Measurements from ENCODE around the gene AHCYL2. TPM values are rescaled to one million over a fixed set of nuclear protein-coding genes. Genes with fewer than 3 reads are reported as not detected.

Gene AHCYL2
- total RNA-seq, 2 donors from 2014 or later, result 28.3 to 31.4 TPM

DNA sequence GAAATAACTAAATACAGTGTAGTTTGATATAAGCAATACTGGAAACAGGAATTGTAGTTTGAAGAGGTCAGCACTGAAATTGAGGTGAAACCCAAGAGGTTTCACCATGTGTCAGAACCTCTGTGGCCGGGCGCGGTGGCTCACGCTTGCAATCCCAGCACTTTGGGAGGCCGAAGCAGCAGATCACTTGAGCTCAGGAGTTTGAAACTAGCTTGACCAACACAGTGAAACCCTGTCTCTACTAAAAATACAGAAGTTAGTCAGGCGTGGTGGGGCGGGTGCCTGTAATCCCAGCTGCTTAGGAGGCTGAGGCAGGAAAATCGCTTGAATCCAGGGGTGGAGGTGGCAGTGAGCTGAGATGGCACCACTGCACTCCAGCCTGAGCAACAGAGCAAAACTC, 13.7 kb downstream of the AHCYL2 start:
- H3K36me3 ChIP-seq, result no peaks in the 10 kb centered on the region
- ATAC-seq (ENCODE audit: insufficient number of reproducible peaks, low FRiP score, low read depth), result no peak
- H3K27ac ChIP-seq, result no peak overlapping the region
- H3K4me1 ChIP-seq (ENCODE audit: control insufficient read depth in 1 of 2, low read depth in 2 of 2), result no peaks in the 10 kb centered on the region
- TF ChIP-seq, protein P1, sequence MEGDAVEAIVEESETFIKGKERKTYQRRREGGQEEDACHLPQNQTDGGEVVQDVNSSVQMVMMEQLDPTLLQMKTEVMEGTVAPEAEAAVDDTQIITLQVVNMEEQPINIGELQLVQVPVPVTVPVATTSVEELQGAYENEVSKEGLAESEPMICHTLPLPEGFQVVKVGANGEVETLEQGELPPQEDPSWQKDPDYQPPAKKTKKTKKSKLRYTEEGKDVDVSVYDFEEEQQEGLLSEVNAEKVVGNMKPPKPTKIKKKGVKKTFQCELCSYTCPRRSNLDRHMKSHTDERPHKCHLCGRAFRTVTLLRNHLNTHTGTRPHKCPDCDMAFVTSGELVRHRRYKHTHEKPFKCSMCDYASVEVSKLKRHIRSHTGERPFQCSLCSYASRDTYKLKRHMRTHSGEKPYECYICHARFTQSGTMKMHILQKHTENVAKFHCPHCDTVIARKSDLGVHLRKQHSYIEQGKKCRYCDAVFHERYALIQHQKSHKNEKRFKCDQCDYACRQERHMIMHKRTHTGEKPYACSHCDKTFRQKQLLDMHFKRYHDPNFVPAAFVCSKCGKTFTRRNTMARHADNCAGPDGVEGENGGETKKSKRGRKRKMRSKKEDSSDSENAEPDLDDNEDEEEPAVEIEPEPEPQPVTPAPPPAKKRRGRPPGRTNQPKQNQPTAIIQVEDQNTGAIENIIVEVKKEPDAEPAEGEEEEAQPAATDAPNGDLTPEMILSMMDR (IDR thresholded peaks at IDR 0.05), result no peak
- H3K9me3 ChIP-seq, result no peaks in the 10 kb centered on the region
- no peaks in the 10 kb centered on the region for H3K27me3 ChIP-seq (replicated peaks; ENCODE audit: insufficient read depth)
- no peak for DNase-seq (ENCODE audit: low spot score)
- no peak overlapping the region for H3K4me3 ChIP-seq

DNA sequence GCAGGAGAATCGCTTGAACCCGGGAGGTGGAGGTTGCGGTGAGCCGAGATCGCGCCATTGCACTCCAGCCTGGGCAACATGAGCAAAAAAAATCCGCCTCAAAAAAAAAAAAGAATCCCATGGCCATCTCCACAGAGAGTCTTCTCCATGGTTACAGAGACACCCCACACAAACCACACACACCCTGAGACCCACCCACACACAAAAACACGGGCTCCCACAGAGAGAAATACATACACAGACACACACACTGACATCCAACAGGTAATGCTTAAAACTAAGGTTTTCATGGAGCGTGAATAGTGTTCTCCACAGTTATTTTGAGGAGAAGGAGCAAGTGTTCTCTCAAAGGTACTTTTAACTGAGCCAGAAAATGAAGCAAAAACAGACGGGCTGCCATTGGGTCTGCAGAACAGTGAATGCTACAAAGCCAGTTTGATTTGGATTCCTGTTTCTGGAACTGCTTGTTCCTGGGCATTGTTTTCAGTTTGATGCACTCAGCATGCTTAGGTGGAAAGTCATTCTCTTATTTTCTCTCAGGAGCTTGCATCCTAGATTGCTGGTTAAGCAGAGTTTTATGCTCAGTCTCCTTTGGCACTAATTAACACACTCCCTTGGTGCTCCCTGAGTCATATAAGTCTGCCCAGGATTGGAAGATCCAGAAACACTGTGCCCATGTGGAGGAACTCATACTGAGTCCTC, 15.4 kb downstream of the AHCYL2 start:
- H3K27me3 ChIP-seq (replicated peaks; ENCODE audit: insufficient read depth), result no peaks in the 10 kb centered on the region
- ATAC-seq (ENCODE audit: insufficient number of reproducible peaks, low FRiP score, low read depth), result no peak

DNA sequence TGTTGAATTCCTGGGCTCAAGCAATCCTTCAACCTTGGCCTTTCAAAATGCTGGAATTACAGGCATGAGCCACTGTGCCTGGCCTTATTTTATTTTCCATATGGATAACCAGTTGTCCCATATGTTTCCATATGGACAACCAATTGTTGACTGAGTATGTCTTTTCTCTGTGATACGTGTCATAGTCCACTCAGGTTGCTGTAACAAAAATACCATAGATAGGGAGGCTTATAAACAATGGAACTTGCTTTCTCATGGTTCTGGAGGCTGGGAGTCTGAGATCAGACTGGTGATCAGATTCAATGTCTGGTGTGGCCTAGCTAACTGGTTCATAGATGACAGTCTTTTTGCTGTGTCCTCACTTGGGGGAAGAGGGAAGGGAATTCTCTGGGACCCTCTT, 19.4 kb downstream of the AHCYL2 start:
- ATAC-seq (ENCODE audit: insufficient number of reproducible peaks, low FRiP score, low read depth) (no peak), DNase-seq (ENCODE audit: low spot score) (no peak)
- H3K27ac ChIP-seq, result no peak overlapping the region
- no peaks in the 10 kb centered on the region for H3K4me1 ChIP-seq (ENCODE audit: control insufficient read depth in 1 of 2, low read depth in 2 of 2)
- TF ChIP-seq, protein P1 (IDR thresholded peaks at IDR 0.05), result no peak
- no peaks in the 10 kb centered on the region for H3K36me3 ChIP-seq
- no peak overlapping the region for H3K4me3 ChIP-seq
- no peaks in the 10 kb centered on the region for H3K27me3 ChIP-seq (replicated peaks; ENCODE audit: insufficient read depth)
- no peaks in the 10 kb centered on the region for H3K9me3 ChIP-seq

More for the DNA sequence above, 15.4 kb downstream of the AHCYL2 start:
- no peak for DNase-seq (ENCODE audit: low spot score)
- H3K27ac ChIP-seq, result no peak overlapping the region
- no peaks in the 10 kb centered on the region for H3K36me3 ChIP-seq
- H3K9me3 ChIP-seq, result no peaks in the 10 kb centered on the region
- no peak overlapping the region for H3K4me3 ChIP-seq
- TF ChIP-seq, protein P1 (IDR thresholded peaks at IDR 0.05), result no peak
- no peaks in the 10 kb centered on the region for H3K4me1 ChIP-seq (ENCODE audit: control insufficient read depth in 1 of 2, low read depth in 2 of 2)

DNA sequence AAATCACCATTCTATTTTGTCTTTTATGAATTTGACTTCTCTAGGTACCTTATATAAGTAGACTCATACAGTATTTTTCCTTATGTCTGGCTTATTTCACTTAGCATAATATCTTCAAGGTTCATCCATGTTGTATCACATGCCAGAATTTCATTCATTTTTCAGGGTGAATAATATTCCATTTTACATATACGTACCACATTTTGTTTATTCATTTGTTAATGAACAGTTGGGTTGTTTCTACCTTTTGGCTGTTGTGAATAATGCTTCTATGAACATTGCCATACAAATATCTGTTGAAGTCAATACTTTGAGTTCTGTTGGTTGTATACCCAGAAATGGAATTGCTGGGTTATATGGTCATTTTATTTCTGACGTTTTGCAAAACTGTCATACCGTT, 20.7 kb downstream of the AHCYL2 start:
- ATAC-seq (ENCODE audit: insufficient number of reproducible peaks, low FRiP score, low read depth) (no peak), DNase-seq (ENCODE audit: low spot score) (no peak)
- no peaks in the 10 kb centered on the region for H3K27me3 ChIP-seq (replicated peaks; ENCODE audit: insufficient read depth)
- no peaks in the 10 kb centered on the region for H3K9me3 ChIP-seq
- no peaks in the 10 kb centered on the region for H3K36me3 ChIP-seq
- no peak overlapping the region for H3K27ac ChIP-seq
- TF ChIP-seq, protein P1 (IDR thresholded peaks at IDR 0.05), result no peak
- no peak overlapping the region for H3K4me3 ChIP-seq
- H3K4me1 ChIP-seq (ENCODE audit: control insufficient read depth in 1 of 2, low read depth in 2 of 2), result no peaks in the 10 kb centered on the region

DNA sequence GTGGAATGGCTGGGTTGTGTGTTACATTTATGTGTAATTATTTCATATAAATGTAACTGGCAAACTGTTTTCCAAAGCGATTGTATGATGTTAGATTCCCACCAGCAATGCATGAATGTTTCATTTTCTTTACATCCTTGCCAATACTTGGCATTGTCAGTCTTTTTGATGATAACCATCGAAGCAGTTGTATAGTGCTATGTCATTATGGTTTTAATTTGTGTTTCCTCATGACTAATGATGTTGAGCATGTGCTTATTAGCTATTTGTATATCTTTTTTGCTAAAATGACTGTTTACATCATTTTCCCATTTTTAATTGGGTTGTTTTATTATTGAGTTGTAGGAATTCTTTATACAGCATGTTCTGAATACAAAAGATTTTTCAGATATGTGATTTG, 22.3 kb downstream of the AHCYL2 start:
- Histone ChIP-seq H3K36me3 (no peaks in the 10 kb centered on the region), H3K27me3 (replicated peaks; ENCODE audit: insufficient read depth) (no peaks in the 10 kb centered on the region), H3K4me3 (no peak overlapping the region), H3K4me1 (ENCODE audit: control insufficient read depth in 1 of 2, low read depth in 2 of 2) (no peaks in the 10 kb centered on the region), H3K9me3 (no peaks in the 10 kb centered on the region), H3K27ac (no peak overlapping the region)
- ATAC-seq (ENCODE audit: insufficient number of reproducible peaks, low FRiP score, low read depth) (no peak), DNase-seq (ENCODE audit: low spot score) (no peak)
- TF ChIP-seq, protein P1 (IDR thresholded peaks at IDR 0.05), result no peak

All from thoracic aorta (tissue), 2 donors.